Measurements from ENCODE around the gene USP3.

The USP3 gene

GRCh38 chr15:63492541-63493077 lies 11.8 kb upstream of the USP3 start:
- H3K9me3 ChIP-seq (ENCODE audit: insufficient read depth, low read length, severe bottlenecking): no peaks in the 10 kb centered on the region
- H3K4me1 ChIP-seq (ENCODE audit: insufficient read depth, low read length): peaks cover under 1% of the 10 kb centered on the region; the same call in 1 of the 2 replicates
- DNase-seq: no peak
- TF ChIP-seq CTCF (IDR thresholded peaks at IDR 0.05; ENCODE audit: borderline replicate concordance, extremely low read depth, low read length, poor library complexity, severe bottlenecking) (no peak), EZH2 (IDR thresholded peaks at IDR 0.05; ENCODE audit: borderline replicate concordance, low read depth, low read length, severe bottlenecking) (no peak)
- no peak overlapping the region for H3K4me3 ChIP-seq (ENCODE audit: low read depth in 1 of 2, low read length in 2 of 2)
- H4K20me1 ChIP-seq (ENCODE audit: insufficient read depth, low read length): no peaks in the 10 kb centered on the region
- peaks cover 9% of the 10 kb centered on the region for H3K27me3 ChIP-seq (ENCODE audit: insufficient read depth, low read length, poor library complexity)
- H3K4me2 ChIP-seq (ENCODE audit: insufficient read depth, low read length): no peak overlapping the region
- no peaks in the 10 kb centered on the region for H3K36me3 ChIP-seq (ENCODE audit: insufficient read depth, low read length)
- H2AFZ ChIP-seq (ENCODE audit: low read depth, low read length): no peak overlapping the region
- H3K79me2 ChIP-seq (ENCODE audit: insufficient read depth, low read length): no peaks in the 10 kb centered on the region
- no peak for ATAC-seq (ENCODE audit: insufficient read depth, low read depth)
- H3K9ac ChIP-seq (ENCODE audit: low read depth, low read length): no peak overlapping the region
- no peak overlapping the region for H3K27ac ChIP-seq (ENCODE audit: low read length)

- Histone ChIP-seq H3K27ac (ENCODE audit: low read length) (no peak overlapping the region), H4K20me1 (ENCODE audit: insufficient read depth, low read length) (no peaks in the 10 kb centered on the region), H3K9me3 (ENCODE audit: insufficient read depth, low read length, severe bottlenecking) (no peaks in the 10 kb centered on the region), H2AFZ (ENCODE audit: low read depth, low read length) (no peak overlapping the region), H3K4me2 (ENCODE audit: insufficient read depth, low read length) (no peak overlapping the region), H3K4me3 (ENCODE audit: low read depth in 1 of 2, low read length in 2 of 2) (no peak overlapping the region), H3K4me1 (ENCODE audit: insufficient read depth, low read length) (peaks cover 9% of the 10 kb centered on the region), H3K36me3 (ENCODE audit: insufficient read depth, low read length) (no peaks in the 10 kb centered on the region), H3K79me2 (ENCODE audit: insufficient read depth, low read length) (no peaks in the 10 kb centered on the region), H3K9ac (ENCODE audit: low read depth, low read length) (no peak overlapping the region), H3K27me3 (ENCODE audit: insufficient read depth, low read length, poor library complexity) (peaks cover 9% of the 10 kb centered on the region)
- ATAC-seq (ENCODE audit: insufficient read depth, low read depth): no peak
- no peak for DNase-seq
- TF ChIP-seq EZH2 (IDR thresholded peaks at IDR 0.05; ENCODE audit: borderline replicate concordance, low read depth, low read length, severe bottlenecking) (no peak), CTCF (IDR thresholded peaks at IDR 0.05; ENCODE audit: borderline replicate concordance, extremely low read depth, low read length, poor library complexity, severe bottlenecking) (no peak)
These were observed 11.0 kb upstream of the USP3 start for GRCh38 chr15:63493436-63493835.

- H3K27me3 ChIP-seq (ENCODE audit: insufficient read depth, low read length, poor library complexity): peaks cover 9% of the 10 kb centered on the region
- H3K9ac ChIP-seq (ENCODE audit: low read depth, low read length): no peak overlapping the region
- no peak overlapping the region for H3K4me3 ChIP-seq (ENCODE audit: low read depth in 1 of 2, low read length in 2 of 2)
- DNase-seq: no peak
- no peak for TF ChIP-seq EZH2 (IDR thresholded peaks at IDR 0.05; ENCODE audit: borderline replicate concordance, low read depth, low read length, severe bottlenecking)
- TF ChIP-seq CTCF (IDR thresholded peaks at IDR 0.05; ENCODE audit: borderline replicate concordance, extremely low read depth, low read length, poor library complexity, severe bottlenecking): no peak
- H3K4me1 ChIP-seq (ENCODE audit: insufficient read depth, low read length): peaks cover 9% of the 10 kb centered on the region
- no peak for ATAC-seq (ENCODE audit: insufficient read depth, low read depth)
- no peak overlapping the region for H3K27ac ChIP-seq (ENCODE audit: low read length)
- H4K20me1 ChIP-seq (ENCODE audit: insufficient read depth, low read length): no peaks in the 10 kb centered on the region
- no peaks in the 10 kb centered on the region for H3K36me3 ChIP-seq (ENCODE audit: insufficient read depth, low read length)
- H3K4me2 ChIP-seq (ENCODE audit: insufficient read depth, low read length): no peak overlapping the region
- H3K79me2 ChIP-seq (ENCODE audit: insufficient read depth, low read length): no peaks in the 10 kb centered on the region
- H2AFZ ChIP-seq (ENCODE audit: low read depth, low read length): no peak overlapping the region
- H3K9me3 ChIP-seq (ENCODE audit: insufficient read depth, low read length, severe bottlenecking): no peaks in the 10 kb centered on the region
These were observed 10.0 kb upstream of the USP3 start for GRCh38 chr15:63494408-63494807.

- H3K4me3 ChIP-seq (ENCODE audit: low read depth in 1 of 2, low read length in 2 of 2): no peak overlapping the region
- no peaks in the 10 kb centered on the region for H4K20me1 ChIP-seq (ENCODE audit: insufficient read depth, low read length)
- H3K27me3 ChIP-seq (ENCODE audit: insufficient read depth, low read length, poor library complexity): peaks cover 9% of the 10 kb centered on the region
- no peaks in the 10 kb centered on the region for H3K9me3 ChIP-seq (ENCODE audit: insufficient read depth, low read length, severe bottlenecking)
- TF ChIP-seq EZH2 (IDR thresholded peaks at IDR 0.05; ENCODE audit: borderline replicate concordance, low read depth, low read length, severe bottlenecking): no peak
- TF ChIP-seq CTCF (IDR thresholded peaks at IDR 0.05; ENCODE audit: borderline replicate concordance, extremely low read depth, low read length, poor library complexity, severe bottlenecking): no peak
- no peak overlapping the region for H3K4me2 ChIP-seq (ENCODE audit: insufficient read depth, low read length)
- no peak overlapping the region for H3K27ac ChIP-seq (ENCODE audit: low read length)
- H2AFZ ChIP-seq (ENCODE audit: low read depth, low read length): no peak overlapping the region
- H3K4me1 ChIP-seq (ENCODE audit: insufficient read depth, low read length): peaks cover 9% of the 10 kb centered on the region
- no peak for DNase-seq
- H3K79me2 ChIP-seq (ENCODE audit: insufficient read depth, low read length): no peaks in the 10 kb centered on the region
- no peak overlapping the region for H3K9ac ChIP-seq (ENCODE audit: low read depth, low read length)
- ATAC-seq (ENCODE audit: insufficient read depth, low read depth): no peak
- H3K36me3 ChIP-seq (ENCODE audit: insufficient read depth, low read length): no peaks in the 10 kb centered on the region
These were observed 9.1 kb upstream of the USP3 start for GRCh38 chr15:63495343-63495742.

Measured in DND-41 (cell line).